Brain microvascular endothelial cell (primary cell): Measurements from ENCODE around the gene SPP1.
"Not testable (repeated sequence)": the region's sequence is repeated elsewhere in the genome, so short reads cannot be mapped to it uniquely, and the experiment has no call there.

Experiments
- DNase-seq: peaks from one replicate; pipeline ENCODE4 v3.0.0-alpha.2; 2020
- H3K27ac ChIP-seq: fragments of 250-450 bp; sonication (Bioruptor Pico); 2 replicates; pipeline ENCODE4 v1.5.1; 2020; ENCODE audit warnings: mild to moderate bottlenecking, moderate library complexity
- H3K27me3 ChIP-seq: fragments of 250-450 bp; sonication (Bioruptor Pico); replicated peaks from 2 replicates; pipeline ENCODE4 v1.5.1; 2020; ENCODE audit warnings: mild to moderate bottlenecking
- H3K36me3 ChIP-seq: fragments of 250-450 bp; sonication (Bioruptor Pico); replicated peaks from 2 replicates; pipeline ENCODE4 v1.5.1; 2020; ENCODE audit warnings: mild to moderate bottlenecking
- H3K4me3 ChIP-seq: 2 replicates; pipeline ENCODE4 v1.5.1; 2011; ENCODE audit warnings: low read depth, mild to moderate bottlenecking, control low read depth, low read length, moderate library complexity
- CTCF ChIP-seq: IDR thresholded peaks from 2 replicates; pipeline ENCODE4 v1.5.1; 2011; ENCODE audit warnings: low read depth, mild to moderate bottlenecking, moderate library complexity, low read length, control low read depth, inconsistent platforms; ENCODE audit errors: missing control alignments
- in situ Hi-C: cut with HindIII; loops from 2 replicates; pipeline ENCODE4 v1.10.0; 2017; ENCODE audit warnings: low sequenced_read_pairs, low pct_ligation_motif_present

Gene SPP1

DNA sequence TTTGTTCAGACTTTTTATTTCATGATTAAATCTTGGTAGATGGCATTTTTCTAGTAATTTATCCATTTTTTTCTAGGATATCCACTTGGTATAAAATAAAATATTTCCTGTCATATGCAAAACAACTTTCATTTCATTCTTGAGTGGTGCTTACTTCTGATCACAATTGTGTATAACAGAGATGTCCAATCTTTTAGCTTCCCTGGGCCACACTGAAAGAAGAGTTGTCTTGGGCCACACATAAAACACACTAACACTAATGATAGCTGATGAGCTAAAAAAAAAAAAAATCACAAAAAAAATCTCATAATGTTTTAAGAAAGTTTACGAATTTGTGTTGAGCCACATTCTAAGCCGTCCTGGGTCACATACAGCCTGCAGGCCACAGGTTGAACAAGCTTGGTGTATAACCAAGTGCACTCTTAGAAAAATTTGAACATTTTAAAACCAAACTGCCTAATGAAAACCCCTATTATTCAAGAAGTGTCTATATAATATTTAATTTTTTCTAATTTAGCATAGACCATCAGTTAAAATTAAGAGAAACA, 41.3 kb upstream of the SPP1 start:
- Histone ChIP-seq H3K27ac (no peak overlapping the region), H3K4me3 (no peak overlapping the region), H3K27me3 (no peaks in the 10 kb centered on the region), H3K36me3 (no peaks in the 10 kb centered on the region)
- DNase-seq = no peak
- in situ Hi-C loops = no loop called here
- TF ChIP-seq CTCF = no peak

DNA sequence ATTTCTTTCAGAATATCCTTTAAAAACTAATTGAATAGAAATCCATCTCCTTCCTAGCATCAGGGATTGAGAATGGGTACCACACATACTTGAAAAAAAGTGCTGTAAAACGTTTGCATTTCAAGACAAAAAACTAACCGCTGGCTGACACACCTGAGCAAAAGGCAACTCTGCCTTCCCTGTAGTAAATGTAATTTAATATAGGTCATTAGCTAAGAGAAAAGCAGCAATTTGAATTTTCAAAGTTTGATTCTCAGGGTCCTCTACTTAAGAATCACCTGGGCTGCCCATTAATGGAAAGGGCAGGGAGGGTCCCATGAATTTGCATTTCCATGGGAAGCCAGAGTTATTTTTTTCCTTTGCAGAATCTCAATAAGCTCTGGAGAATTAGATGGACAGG, 40.5 kb upstream of the SPP1 start:
- TF ChIP-seq CTCF = no peak
- Histone ChIP-seq H3K27me3 (no peaks in the 10 kb centered on the region), H3K27ac (no peak overlapping the region), H3K4me3 (no peak overlapping the region), H3K36me3 (no peaks in the 10 kb centered on the region)
- DNase-seq = no peak
- in situ Hi-C loops = no loop called here

DNA sequence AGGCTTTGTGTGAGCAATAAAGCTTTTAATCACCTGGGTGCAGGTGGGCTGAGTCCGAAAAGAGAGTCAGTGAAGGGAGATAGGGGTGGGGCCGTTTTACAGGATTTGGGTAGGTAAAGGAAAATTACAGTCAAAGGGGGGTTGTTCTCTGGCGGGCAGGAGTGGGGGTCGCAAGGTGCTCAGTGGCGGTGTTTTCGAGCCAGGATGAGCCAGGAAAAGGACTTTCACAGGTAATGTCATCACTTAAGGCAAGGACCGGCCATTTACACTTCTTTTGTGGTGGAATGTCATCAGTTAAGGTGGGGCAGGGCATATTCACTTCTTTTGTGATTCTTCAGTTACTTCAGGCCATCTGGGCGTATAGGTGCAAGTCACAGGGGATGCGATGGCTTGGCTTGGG, 39.6 kb upstream of the SPP1 start:
- DNase-seq, H3K4me3 ChIP-seq, H3K27ac ChIP-seq, H3K36me3 ChIP-seq, in situ Hi-C loops, H3K27me3 ChIP-seq: not testable (repeated sequence)

DNA sequence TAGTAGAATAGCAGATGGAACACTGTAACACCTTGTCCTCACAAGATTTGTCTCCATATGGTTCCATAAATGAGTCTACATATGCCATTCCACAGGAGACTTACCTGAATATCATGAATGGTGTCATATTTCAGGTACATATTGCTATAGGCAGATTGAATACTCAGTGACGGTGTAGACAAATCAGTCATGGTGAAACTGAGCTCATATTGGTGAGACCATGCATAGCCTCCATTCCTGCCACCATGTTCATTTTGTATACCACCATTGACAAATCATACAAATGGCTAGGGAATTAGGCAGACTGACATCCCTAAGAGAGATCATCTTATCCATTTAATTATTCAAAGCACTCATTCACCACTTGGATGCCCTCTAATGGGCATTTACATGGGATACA, 38.0 kb upstream of the SPP1 start:
- DNase-seq = no peak
- H3K27ac ChIP-seq = no peak overlapping the region
- no peaks in the 10 kb centered on the region for H3K27me3 ChIP-seq
- H3K4me3 ChIP-seq = no peak overlapping the region
- no peaks in the 10 kb centered on the region for H3K36me3 ChIP-seq
- TF ChIP-seq CTCF = no peak
- in situ Hi-C loops = no loop called here

- no peak for DNase-seq
- in situ Hi-C loops = no loop called here
- Histone ChIP-seq H3K27ac (no peak overlapping the region), H3K36me3 (no peaks in the 10 kb centered on the region), H3K4me3 (no peak overlapping the region), H3K27me3 (no peaks in the 10 kb centered on the region)
- peak; percentile 12 for TF ChIP-seq CTCF
Measured at GRCh38 chr4:87938746-87939145, 36.8 kb upstream of the SPP1 start.

- no peak for TF ChIP-seq CTCF
- H3K36me3 ChIP-seq = no peaks in the 10 kb centered on the region
- no peak overlapping the region for H3K4me3 ChIP-seq
- H3K27me3 ChIP-seq = no peaks in the 10 kb centered on the region
- H3K27ac ChIP-seq = no peak overlapping the region
- in situ Hi-C loops = no loop called here
- no peak for DNase-seq
Measured at GRCh38 chr4:87939978-87940690, 35.4 kb upstream of the SPP1 start.

- in situ Hi-C loops, H3K27ac ChIP-seq, H3K4me3 ChIP-seq, H3K27me3 ChIP-seq, H3K36me3 ChIP-seq, DNase-seq: not testable (repeated sequence)
Measured at GRCh38 chr4:87940809-87941208, 34.7 kb upstream of the SPP1 start.
